Thyroid gland (tissue), 4 donors: ENCODE results near the gene TRABD2A.

Experiments
- POLR2A ChIP-seq, 2 donors: fragments of 450-650 bp; IDR thresholded peaks; one replicate each; pipeline ENCODE4 v1.6.1; 2017; ENCODE audit warnings: antibody characterized with exemption in 2 of 2, mild to moderate bottlenecking in 2 of 2, moderate library complexity in 1 of 2
- TF ChIP-seq, protein P1 (sequence below), 6 experiments: fragments of 200-600 bp in 3 of 6; fragments of 450-650 bp in 3 of 6; sonication (generic) in 3 of 6; IDR thresholded peaks; one replicate each; pipeline ENCODE4 v1.5.1; 2016 to 2019; ENCODE audit warnings: antibody characterized with exemption in 6 of 6, mild to moderate bottlenecking in 2 of 6, inconsistent platforms in 1 of 6, moderate library complexity in 1 of 6

DNA sequence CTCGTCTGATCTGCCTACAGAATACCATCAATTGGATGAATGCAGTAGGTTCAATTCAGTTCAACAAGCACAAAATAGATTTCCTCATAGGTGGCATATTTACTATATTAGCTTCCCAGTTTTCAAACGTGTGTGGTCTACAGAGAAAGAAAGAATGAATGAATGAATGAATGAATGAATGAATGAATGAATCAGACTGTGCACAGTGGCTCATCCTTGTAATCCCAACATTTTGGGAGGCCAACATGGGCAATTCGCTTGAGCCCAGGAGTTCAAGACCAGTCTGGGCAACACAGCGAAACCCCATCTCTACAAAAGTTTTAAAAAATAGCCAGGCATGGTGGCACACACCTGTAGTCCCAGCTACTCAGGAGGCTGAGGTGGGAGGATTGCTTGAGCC, 94.9 kb downstream of the TRABD2A start:
- TF ChIP-seq, protein P1, sequence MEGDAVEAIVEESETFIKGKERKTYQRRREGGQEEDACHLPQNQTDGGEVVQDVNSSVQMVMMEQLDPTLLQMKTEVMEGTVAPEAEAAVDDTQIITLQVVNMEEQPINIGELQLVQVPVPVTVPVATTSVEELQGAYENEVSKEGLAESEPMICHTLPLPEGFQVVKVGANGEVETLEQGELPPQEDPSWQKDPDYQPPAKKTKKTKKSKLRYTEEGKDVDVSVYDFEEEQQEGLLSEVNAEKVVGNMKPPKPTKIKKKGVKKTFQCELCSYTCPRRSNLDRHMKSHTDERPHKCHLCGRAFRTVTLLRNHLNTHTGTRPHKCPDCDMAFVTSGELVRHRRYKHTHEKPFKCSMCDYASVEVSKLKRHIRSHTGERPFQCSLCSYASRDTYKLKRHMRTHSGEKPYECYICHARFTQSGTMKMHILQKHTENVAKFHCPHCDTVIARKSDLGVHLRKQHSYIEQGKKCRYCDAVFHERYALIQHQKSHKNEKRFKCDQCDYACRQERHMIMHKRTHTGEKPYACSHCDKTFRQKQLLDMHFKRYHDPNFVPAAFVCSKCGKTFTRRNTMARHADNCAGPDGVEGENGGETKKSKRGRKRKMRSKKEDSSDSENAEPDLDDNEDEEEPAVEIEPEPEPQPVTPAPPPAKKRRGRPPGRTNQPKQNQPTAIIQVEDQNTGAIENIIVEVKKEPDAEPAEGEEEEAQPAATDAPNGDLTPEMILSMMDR (IDR thresholded peaks at IDR 0.05): no peak
- TF ChIP-seq POLR2A (IDR thresholded peaks at IDR 0.05): no peak
